Iris pigment epithelial cell (primary cell): ENCODE results near the gene GATAD1.
"Not testable (repeated sequence)": the region's sequence is repeated elsewhere in the genome, so short reads cannot be mapped to it uniquely, and the experiment has no call there.

ENCODE experiments used
- DNase-seq: peaks from one replicate; pipeline ENCODE4 v3.0.0-alpha.2; 2011; ENCODE audit warnings: low read depth

Gene GATAD1, protein sequence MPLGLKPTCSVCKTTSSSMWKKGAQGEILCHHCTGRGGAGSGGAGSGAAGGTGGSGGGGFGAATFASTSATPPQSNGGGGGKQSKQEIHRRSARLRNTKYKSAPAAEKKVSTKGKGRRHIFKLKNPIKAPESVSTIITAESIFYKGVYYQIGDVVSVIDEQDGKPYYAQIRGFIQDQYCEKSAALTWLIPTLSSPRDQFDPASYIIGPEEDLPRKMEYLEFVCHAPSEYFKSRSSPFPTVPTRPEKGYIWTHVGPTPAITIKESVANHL

DNA sequence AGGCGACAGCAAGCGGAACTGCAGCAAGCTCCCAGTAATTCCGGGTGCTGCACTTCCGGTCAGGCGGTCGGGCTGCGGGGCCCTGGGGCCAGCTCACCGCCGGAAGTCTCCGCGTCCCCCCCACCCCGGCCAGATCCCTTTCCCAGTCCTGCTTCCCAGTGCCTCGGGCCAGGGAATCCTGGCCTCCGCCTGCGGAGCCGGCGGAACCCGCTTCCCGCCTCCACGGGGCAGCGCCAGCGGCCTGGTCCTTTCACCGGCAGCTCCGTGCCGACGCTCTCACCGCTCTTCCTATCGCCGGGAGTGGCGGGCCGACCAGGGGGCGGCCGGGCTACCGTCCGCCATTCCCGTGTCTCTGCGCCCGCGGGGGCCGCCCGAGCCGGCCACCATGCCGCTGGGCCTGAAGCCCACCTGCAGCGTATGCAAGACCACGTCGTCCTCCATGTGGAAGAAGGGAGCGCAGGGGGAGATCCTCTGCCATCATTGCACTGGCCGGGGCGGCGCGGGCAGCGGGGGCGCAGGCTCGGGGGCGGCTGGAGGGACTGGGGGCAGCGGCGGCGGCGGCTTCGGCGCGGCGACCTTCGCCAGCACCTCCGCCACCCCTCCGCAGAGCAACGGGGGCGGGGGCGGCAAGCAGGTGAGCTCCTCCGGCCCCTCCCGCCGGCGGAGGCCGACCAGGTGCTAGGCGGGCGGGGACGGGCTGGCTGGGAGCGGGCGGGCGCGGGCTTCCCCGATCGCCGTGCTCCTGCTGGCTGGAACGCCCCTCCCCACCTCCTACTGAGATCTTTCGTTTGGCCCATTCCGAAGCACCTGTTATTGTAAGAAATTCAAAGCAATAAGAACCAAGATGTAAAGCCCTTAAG is at the start of gene GATAD1:
Gene GATAD1 (plus strand): TSS at position 138 of the 860 bp plus-strand sequence. CDS start 248 bp downstream, at position 386.
- peak; percentile 90 for DNase-seq

DNA sequence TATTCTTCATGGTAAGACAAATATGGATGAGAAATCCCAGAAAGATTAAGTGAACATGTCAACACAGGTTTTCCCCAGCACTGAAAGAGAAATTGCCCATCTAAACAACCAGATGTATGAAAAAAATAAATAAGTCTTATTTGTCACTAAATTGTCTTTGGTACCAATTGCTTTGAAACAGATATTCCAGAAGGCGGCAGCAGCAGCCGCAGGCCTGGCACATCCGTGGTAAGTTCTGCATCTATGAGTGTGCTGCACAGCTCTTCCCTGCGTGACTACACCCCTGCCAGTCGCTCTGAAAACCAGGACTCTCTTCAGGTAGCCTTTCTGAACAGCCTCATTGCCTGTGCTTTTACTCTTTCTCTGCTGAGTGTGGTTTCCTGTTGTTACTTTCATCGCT is 49.7 kb upstream of the GATAD1 start:
- no peak for DNase-seq

DNA sequence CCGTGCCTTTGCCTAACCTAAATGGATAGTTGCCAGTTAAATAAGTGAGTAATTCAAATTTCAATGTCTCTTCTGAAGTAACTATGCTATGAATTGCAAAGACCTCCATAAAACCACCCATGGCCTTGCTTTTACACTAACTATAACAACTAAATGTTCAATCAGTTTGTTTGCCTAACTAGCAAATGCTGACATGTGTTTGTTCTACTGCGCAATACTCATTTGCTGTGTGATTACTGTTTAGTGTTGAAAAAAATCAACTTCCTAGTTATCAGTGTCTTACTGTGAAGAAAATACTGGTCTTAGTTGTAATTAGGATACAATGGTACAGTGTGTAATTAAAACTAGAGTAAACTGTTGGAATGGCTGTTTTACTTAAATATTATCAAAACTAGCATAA is 47.3 kb upstream of the GATAD1 start:
- DNase-seq, result no peak

DNA sequence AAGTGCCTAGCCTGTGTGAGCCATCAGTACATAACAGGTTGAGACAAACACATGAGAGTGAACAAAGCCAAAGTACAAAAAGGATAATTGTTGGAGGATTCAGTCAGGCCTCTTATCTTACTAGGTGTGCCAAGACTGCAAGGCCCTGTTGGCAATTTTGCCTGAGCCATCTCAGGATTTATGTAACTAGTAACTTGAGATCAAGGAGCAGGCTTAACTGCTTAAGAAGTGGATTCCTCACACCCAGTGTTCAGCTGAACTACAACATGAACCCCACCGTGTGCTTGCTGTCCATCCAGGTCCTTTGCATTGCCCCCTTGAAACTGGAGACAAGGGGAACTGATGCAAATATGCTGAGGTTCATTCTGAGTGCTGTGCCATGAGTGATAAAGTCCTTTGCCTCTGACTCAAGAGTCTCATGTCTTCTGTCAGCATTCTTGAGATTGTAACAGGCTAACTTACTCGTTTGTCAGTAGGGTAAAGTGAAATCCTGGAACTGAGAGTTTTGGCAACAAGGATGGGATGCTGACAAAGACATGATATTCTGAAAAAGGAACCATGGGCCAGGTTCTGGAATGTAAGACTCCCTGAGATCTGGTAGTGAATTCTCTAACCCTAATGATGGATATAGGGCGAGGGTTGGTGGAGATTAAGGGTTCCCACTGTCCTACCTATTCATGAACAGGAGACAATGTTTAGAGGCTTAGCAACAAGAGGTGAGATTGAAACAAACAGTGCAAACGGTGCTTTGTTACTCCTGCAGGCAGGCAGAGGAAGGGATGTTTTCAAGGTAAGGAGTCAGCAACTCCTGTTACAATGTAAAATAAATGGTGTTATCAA is 44.1 kb upstream of the GATAD1 start:
- peak; percentile 83 for DNase-seq

DNA sequence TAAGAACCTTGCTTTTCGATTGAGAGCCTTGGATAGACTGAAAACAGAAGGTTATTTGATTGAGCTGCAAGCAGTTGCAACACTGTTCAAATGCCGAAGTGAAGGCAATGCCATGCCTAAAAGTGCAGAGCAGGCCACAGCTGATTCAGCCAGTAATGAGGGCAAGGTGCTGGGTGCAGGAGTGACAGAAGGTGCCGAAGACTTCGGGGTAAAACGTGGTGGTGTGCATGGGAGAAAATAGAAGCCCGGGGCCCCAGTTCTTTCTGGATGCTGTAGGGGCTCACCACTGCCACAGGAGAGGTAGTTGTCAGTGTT is 43.6 kb upstream of the GATAD1 start:
- no peak for DNase-seq

DNA sequence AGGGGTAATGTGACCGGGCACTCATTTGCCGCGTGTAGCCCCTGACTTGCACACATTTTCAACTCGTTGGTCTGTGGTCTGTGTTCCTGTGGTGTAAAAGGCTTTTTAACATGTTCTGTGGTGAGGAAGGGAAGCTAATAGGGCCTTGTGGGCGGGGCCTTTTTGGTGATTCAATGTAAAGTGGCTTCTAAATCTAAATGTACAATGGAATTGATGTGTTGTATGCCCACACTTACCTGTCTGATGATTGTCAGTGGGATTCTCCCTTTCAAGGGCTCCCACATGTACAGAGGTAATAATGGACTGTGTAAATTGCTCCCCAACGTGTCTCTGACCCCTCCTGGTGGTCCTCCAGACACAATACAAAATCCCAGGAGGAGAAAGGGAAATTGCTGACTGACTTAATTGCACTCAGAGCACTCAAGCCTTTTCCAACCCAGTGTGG is 43.1 kb upstream of the GATAD1 start:
- DNase-seq, result no peak

DNA sequence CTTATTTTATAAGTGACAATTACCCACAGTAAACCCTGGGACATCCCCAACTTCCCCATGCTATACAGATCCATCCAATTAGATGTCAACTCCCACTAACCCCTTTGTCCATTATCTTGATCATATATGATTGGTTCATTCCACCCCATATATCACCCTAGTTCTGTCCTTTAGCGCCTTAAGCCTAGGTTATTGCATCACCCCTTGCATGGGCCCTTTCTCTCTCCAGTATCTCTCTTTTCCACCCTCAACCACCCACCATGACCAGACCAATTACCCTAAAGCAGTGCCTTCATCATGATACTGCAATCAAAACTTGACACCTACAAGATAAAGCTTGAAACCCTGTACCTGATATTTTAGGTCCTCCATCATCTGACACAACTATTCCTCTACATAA is 37.9 kb upstream of the GATAD1 start:
- no peak for DNase-seq

DNA sequence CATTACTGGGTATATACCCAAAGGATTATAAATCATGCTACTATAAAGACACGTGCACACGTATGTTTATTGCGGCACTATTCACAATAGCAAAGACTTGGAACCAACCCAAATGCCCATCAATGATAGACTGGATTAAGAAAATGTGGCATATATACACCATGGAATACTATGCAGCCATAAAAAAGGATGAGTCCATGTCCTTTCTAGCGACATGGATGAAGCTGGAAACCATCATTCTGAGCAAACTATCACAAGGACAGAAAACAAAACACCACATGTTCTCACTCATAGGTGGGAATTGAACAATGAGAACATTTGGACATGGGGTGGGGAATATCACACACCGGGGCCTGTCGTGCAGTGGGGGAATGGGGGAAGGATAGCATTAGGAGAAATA is 37.1 kb upstream of the GATAD1 start:
- DNase-seq, result not testable (repeated sequence)

DNA sequence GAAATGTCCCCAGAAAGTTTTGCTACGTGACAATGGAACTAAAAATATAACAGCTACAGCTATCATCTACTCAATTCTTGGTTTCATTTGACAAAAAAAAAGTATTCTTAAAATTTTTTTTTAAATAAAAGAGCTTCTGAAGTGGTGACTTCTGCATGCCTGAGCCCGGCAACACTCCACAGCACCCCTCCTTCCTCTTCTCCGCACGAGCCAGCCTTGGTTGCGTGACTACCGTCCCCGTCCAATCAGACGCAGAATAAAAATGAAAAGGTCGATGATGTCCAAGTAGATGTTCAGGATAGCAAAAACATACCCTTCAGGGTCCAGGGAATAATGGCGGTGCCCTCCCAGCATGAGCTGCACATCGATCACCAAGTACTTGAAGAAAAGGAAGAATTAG is 34.5 kb upstream of the GATAD1 start:
- DNase-seq, result no peak

DNA sequence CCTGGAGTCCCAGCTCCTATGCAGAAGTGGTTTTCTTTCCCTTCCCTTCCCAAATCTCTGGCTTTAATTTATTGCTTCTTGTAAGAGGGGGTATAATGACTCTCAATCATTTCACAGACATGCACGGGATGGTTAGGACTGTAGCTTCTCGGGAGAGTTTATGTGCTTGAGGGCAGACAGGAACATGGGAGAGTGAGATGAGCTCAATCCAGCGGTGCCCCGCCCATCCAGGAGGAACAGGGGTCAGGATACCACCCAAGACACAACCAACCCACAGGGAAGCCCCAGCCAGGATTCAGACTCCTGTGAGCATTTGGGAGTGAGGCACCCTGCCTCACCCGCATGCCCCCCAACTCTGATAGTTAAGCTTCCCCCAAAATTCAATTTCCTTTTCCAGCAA is 33.7 kb upstream of the GATAD1 start:
- DNase-seq, result no peak

DNA sequence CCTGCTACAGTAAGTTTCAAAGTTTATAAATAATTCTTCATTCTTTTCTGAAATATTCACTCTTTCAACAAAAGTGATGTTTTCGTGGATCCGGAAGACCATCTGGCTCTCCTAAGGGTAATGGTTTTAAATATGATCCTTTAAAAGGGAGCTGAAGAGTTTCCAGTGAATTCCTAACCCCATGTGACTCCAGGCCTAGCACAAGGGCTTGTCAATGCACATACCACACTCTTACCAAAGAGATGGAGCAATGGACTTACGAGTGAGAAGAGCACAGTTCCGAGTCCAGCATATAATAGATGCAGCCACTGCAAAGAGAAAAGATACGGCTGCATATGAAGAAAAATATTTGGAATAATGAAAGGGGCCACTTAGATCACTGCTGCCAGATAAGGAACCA is 32.1 kb upstream of the GATAD1 start:
- DNase-seq, result no peak

DNA sequence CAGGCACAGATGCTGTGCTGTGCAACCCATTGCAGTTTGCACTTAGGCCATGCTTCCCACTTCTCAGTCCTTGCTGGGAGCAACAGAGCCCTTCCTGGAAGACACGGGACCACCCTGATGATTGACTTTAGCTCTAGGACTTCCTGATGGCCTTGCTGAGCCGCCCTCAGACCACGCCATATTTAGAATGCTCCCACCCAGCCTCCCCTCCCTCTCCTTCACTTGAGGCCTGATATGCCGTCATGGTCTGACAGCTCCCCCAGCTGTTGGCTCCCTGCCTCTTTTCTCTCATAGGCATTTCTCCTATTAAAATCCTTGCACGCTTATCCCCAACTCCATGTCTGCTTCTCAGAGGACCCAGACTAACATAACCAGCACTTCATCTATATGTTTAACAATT is 29.4 kb upstream of the GATAD1 start:
- no peak for DNase-seq

DNA sequence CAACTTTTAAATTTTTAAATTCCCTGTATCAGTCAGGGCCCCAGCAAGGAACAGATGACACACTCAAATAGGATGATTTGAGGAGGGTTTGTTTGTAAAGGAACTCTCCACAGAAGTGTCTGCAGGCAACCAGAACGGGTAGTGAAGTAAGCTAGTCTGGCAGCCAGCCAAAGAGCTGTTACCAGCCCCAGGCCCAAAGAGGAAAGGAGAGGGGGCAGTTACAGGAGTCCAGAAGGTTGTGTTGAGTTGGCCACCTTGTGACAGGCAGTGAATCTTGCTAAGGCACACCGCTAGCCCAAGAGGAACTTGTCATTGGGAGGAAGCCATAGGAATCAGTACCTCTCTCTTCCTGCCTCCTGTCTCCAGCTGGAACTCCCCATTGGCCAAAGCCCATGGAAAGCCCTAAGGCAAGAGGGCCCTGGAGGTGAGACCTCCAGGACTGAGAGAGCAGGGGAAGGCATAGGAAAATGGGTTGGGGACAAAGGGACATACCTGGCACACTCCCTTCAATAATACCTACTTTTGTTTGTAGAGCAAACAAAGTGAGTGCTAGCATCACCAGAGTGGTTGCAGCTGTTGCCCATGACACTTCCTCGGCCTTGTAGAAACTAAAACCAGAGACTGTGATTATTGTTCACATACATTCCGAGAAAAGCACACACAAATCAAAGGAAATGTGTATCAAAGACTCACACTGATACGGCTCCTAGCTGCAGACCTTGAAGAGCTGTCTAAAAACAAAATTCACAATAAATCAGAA is 25.4 kb upstream of the GATAD1 start:
- DNase-seq, result no peak

DNA sequence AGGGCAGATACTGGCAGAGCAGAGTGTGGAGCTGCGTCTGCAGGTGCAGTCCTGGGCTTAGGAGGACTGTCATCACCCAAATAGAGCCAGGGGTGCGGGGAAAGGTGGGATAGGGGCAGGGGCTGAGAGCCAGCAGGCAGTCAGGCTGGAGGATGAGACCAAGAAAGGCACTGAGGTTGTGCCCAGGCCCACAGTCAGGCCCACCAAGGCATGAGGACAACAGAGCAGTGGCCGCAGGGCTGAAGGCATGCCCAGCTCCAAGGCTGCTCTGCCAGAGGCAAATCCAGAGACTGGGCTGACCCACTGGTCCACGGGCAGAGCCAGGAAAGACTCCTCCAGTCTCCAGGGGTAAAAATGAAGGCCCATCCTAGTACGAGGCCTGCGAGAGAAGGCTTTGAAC is 24.4 kb upstream of the GATAD1 start:
- DNase-seq, result no peak

DNA sequence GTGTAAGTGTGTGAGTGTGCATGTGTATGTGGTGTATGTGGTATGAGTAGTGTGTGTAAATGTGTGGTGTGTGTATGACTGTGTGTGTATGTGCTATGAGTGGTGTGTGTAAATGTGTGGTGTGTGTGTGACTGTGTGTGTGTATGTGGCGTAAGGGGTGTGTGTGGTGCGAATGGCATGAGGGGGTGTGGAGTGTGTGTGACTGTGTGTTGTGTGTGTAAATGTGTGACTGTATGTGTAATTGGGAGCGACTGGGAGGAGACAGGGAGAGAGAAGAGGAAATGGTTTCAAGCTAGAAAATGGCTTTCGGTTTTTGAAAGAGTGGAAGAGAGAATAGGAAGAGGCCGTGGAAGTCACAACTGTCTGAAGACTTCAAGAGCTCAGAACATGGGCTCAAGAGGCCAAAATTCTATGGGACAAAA is 23.6 kb upstream of the GATAD1 start:
- DNase-seq, result no peak

DNA sequence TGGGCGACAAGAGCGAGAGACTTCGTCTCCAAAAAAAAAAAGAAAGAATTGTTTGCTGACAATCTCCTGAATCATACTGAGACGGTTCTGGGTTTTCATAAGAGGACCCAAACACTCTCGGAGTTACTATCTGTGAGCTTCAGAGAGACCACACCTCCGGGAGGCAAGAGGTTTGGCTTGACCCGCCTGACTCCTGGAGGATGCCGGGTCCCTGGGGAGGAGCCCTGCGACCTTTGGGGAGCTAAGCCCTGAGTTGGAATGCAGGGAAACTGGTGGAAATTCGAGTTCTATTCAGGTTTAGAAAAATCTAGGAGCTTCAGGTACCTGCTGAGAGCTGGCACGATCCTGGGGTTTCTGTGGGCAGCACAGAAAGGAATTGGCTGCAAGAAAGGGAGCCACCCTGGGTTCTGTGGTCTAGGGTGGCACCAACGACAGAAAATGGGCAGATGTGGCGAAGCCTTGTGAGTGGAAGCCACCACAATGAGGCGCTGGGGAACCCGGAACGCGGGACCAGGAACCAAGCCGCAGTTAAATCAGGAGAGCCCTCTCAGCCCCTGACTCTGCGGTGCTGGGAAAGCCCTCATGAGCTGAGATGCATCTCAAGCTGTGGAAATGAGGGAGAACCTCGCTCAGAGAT is 21.9 kb upstream of the GATAD1 start:
- DNase-seq, result no peak

DNA sequence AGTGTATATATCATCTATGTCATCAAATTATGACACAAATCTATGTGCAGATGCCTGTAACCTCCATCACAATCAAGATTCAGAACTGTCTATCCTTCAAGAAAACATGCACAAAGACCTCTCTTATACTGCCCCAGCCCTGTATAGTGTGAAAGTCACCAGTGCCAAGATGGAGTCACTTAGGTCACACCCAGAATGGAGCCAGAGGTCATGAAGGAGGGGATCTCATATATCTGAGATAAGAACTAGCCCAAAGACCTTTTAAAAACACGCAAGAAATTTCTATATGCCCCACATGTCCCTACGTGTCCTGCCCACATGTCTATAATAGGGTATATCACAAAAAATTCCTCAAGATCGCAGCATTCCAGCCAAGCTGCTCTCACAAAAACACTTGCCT is 20.1 kb upstream of the GATAD1 start:
- no peak for DNase-seq

DNA sequence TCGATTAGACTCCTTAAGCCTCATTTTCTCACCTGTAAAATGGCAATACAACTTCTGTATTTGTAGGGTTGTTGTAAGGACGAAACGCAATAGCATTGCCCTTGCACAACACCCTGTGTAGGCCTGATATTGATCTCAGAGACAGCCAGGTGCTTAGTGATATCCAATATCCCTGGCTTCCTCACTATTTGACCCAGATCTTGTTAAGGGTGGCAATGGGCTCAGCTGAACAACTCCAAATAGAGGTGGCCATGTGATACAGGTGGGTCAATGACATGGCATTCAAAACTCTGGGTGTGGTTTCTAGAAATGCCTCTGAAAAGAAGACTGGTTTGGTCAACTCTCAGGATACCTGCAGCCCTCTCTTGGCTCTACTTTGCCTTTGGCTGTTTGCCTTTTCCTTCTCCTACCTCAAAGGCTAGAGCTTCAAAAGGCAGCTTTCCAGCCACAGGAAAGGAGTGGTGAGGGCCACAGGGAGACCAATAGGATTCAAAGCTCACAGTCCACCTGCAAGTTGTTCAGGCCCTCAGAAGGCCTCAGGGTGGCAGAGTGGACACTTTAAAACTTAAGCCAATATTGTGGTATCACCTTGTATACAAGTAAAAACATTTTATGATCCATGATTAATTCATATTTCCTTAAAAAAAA is 14.9 kb upstream of the GATAD1 start:
- no peak for DNase-seq

DNA sequence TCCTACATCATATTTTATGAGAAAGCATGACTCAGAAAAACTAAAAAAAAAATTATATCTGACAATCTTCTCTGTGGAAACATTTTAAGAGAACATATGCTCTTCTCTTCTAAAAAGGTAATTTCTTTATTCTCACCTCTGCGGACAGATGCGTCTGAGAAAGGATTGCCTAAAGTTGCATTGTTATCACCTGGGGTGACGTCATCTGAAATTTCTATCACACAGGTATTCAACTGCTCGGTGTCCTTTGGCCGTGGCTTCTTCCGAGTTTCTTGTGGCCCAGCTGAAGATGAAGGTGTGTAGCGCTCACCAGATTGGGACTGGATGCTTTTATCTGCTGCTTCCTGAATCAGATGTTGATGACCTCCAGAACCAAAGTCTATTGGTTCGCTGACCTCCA is 14.3 kb upstream of the GATAD1 start:
- no peak for DNase-seq

DNA sequence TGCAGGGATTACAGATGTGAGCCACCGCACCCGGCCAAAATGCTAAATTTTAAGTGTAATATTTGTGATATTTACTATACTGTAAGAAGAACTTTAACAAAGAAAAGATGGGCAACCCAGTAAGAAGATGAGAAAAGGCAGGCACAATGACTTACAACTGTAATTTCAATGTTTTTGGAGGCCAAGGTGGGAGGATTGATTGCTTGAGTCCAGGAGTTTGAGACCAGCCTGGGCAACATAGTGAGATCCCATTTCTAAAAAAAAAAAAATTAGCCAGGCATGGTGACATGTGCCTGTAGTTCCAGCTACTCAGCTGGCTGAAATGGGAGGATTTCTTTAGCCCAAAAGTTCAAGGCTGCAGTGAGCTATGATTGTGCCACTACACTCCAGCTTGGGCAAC is 11.7 kb upstream of the GATAD1 start:
- no peak for DNase-seq
